Kasumi-1 (cell line): ENCODE data around the gene EDARADD.
A peak's percentile ranks its signal among the peaks of the same experiment; 100 is the strongest.

Experiments used
- DNase-seq, 2 experiments: peaks; one replicate each; lab custom pipeline; 2025; lab: John Stamatoyannopoulos, UW

EDARADD gene

DNA sequence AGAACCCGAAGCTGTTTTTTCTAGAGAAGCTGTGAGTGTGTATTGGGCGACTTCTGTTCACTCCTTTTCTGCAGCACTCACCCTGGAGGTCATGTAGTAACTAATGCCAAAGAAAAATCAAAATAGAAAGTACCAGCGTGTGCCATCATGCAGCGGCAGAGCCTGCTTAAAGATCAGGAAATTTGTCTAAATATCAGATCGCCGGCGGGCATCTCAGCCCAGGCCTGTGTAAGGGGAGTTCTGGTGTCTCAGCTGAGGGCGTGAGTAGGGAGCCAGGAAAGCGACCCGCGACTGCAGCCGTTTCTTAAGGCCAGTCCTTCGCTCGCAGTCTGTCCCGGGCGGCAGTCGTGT is 768 bp downstream of the EDARADD start:
- peak in 1 of 2 experiments; percentile 15 for DNase-seq

DNA sequence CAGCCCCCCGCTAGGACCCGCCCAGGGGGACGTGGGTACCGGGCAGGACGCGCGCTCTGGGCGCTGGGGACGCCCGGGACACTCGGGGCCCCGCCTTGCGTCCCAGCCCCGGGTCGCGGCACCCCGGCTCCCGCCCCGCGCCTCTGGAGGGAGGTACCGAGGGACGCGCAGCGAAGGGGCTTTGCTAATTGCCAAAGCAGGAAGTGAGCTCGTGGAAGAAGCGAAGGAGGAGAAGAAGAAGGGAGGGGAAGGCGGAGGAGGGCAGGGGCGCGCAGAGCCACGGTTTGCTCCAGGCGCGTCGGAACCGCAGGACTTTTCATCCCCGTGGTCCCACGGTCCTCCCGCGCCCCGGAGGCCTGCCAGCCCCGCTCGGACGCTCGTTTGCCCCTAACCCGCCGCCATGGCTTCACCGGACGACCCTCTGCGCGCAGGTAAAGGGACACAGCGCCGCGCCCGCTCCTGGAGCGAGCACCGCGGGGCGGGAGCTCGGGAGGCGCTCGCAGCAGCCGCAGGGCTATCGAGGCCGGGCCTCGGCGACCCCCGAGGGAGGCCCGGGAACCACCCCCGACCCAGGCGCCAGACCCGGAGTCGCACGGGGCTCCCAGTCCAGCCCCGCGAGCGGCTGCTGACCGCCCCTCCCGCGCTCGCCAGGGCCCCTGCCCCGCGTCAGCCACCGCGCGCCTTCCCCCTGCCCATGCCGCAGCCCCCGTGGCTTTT is 1.3 kb downstream of the EDARADD start:
- peak in 1 of 2 experiments; percentile 20 for DNase-seq

DNA sequence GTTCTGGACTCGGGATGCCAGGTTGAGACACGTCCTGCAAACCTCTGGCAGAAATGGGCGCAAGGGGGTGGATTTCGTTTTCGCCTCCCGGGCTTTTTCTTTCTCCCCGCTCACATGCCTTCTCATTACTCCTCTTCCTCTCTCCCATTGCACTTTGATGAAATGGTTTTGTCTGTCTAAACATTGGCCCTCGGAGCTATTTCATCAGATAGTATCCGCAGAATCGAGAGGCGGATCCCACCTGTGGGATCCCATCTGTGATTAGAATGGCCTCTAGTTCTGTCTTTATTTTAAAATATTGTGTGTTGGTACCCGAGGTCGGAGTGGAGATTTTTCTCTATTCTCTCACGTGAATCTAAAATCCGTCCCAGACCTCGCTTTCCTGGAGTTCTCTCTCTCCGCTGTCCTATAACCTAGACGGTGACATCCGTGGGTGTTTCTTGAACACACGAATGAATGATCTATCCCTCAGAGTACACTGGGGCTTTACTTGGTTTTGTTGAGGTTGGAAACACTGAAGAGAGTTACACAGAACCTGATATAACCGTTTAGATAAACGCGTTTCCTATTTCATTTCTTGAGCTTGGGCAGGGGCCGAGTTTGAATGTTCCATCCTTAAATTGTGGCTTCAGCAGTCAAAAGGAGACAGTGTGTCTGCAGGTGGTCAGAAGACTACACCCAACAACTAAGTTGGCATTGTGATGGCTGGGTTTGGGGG is 2.0 kb downstream of the EDARADD start:
- DNase-seq: no peak

DNA sequence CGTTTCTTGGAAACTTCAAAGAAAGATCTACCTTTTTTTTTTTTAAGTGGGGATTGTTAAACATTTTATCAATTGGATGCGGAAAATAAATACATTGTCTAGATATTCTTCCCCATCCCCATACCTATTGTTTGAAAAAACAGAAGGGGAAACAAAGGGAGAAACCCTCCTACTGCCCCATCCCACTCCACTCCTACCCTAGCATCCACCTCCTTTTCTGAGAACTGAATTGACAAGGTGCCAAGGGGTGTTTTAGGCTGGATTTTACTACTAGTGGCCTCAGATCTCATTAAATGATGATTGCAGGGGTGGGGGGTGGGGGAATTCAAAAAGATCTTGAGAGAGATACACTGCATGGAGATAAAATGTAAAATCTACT is 2.6 kb downstream of the EDARADD start:
- DNase-seq: no peak

DNA sequence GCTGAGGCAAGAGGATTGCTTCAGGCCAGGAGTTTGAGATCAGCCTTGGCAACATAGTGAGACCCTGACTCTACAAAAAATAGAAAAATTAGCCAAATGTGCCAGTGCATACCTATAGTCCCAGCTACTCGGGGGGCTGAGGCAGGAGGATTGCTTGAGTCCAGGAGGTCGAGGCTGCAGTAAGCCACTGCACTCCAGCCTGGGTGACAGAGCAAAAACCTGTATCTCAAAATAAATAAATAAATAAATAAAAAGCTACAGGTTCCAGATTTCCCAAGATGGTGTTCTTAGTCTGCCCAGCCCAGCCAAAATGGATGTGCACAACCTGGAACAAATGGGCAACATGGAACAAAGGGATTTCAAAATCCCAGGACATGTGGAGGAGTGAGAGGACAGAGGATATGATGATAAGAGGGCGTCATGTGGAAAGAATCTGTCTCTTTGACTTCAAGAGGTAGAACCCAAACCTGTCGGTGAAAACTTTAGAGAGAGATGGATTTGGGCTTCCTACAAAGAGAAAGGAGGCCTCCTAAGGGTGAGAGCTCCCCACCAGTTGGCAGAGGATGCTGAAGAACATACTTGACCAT is 3.2 kb downstream of the EDARADD start:
- no peak for DNase-seq

DNA sequence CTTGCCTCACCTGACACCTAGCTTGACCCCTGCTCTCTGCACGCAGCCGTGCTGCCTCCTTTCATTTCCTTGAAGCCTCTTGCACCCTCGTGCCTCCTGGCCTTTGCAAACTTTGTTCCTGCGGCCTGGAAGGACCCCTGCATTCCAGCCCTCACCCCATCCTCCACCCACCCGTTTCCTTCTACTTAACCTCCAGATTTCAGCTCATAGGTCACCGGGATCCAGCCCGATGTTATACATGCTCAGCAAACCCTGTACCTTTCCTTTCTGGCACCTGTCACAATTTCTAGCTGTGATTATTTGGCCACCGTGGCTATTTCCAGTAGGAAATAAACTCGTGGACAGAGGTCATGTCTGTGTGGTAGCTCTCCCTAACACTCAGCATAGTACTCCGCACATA is 4.5 kb downstream of the EDARADD start:
- no peak for DNase-seq

DNA sequence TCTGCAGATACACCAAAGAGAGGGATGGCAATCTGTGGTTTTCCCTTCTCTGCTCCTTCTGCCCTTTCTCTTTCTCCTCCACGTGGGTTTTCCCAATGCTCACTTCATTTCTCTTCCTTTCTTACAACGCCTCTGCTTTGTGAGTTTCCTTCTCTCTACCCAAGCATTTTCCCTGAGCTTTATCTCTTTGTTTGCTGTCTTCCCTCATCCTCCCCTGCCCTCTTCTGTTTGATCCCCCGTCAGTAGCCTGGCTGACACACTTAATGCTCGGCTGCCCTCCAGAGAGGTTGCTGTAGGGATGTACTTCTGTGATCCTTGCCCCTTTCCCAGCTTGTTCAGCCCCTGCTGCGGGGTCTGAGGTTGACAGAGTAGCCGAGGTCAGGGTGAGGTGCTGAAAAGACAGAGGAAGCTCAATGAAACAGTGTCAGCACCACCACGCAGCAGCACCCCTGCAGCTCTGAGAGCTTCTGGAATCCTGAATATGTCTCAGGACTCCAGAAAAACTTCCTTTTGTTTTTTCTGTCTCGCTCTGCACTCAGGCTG is 6.0 kb downstream of the EDARADD start:
- DNase-seq: no peak

DNA sequence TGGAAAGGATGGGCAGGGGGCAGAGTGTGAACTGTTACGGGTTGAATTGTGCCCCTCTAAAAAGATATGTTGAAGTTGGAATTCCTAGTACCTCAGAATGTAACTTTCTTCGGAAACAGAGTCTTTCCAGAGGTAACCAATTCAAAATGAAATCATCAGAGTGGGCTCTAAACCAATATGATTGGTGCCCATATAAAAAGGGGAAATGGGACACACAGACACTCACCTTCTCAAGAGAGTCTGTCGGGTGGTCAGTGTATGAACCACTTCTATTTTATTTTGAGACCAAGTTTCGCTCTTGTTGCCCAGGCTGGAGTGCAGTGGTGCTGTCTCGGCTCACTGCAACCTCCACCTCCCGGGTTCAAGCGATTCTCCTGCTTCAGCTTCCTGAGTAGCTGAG is 7.6 kb downstream of the EDARADD start:
- no peak for DNase-seq

DNA sequence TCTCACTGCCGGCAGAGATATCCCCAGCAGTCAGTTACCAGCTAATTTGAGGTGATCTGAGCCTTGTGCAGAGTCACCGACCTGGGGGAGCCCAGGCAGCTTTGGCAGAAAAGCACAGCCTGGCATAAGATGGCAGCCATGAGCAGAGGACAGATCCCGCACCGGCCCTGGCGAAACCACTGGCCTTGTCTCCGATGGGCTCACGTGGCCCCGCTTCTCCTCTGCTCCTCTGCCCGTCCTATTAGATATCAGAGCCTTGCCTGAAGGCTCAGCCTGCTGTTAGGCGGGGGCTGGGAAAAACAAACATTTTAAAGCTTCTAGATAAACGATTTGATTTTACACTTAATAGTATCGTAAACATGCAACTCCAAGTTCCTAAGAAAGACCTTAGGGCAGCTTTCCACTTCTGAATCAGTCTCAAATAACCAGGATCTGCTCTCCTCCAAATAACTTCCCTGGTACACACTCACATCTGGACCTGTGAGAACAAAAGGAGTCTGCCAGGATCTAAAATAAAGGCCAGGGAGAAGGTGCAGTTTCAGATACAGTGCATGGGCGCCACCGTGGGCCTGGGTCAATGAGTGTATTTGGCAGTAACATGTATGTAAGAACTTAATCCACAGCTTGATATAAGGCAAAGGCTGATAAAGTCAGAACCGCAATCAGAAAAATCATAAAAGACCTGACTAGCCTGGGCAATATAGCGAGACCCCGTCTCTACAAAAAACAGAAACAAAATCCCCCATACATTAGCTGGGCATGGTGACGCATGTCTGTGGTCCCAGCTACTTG is 10.0 kb downstream of the EDARADD start:
- DNase-seq: no peak

DNA sequence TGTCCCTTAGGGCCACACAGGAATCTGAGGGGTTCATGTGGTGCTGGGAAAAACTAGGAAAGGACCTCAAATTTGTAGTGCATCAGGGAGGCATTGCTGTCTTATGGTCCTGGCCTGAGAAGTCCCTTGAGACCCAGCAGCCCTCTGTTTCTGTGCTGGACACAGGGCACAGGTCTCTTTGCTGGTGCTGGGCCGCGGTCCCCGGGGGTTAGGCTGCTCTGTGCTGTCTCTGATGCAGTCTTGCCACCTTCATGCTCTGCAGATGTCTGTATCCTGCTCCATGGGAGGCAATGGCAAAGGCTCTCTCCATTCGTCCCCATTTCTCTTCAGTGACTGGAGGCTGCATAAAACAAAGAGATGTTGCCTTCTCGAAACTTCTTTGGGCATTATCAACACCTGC is 13.0 kb downstream of the EDARADD start:
- no peak for DNase-seq

DNA sequence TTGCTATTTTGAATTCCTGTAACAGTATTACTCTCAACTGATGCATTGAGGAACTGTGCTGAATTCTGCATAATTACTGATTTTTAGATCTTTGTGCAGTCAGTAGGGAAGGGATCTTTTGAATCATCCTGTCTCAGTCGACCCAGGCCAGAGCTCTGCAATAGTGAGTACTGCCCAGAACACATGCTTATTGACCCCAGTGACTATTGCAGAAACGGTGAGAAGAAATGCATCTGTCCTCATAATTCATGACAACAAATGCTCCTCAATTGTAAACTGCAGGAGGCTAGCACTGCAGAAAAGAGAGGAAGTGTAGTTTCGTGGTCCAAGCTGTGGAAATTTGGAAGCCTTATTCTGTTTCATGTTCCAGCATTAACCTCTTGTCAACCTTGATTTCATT is 19.6 kb downstream of the EDARADD start:
- no peak for DNase-seq

DNA sequence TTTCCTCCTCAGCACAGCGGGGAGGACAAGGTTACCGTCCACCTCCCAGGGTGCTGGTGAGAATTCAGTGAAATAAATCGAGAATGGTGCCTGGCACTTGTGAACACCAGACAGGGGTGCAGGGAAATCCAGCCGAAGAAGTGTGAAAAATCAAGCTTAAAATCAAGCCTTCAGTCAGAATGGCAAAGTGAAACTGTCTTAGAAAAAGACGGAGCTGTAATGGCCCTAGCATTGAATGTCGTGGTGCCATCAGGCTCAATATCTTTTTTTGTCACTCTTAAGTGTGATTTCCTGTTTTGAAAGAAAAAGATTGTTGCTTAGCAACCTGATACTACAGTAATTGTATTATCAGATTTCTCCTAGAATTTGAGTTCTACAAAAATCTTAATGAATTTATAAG is 22.1 kb downstream of the EDARADD start:
- no peak for DNase-seq

DNA sequence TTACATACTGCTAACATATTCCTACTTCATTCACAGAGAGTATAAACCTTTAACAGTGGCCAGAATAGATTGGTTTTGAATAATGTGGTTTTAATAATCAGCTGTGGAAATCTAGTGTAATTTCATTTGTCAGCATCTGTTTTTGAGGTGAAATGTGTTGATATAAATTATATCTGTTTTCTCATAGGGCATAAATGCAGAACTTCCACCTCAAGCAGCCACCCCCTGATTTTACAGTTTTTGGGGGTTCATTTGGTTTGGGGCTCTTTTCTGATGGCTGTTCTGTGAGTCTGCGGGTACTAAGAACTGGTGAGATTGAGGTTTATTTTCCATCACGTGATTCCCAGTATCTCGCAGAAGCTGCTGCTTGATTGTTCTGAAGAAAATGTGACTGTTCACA is 23.2 kb downstream of the EDARADD start:
- no peak for DNase-seq

DNA sequence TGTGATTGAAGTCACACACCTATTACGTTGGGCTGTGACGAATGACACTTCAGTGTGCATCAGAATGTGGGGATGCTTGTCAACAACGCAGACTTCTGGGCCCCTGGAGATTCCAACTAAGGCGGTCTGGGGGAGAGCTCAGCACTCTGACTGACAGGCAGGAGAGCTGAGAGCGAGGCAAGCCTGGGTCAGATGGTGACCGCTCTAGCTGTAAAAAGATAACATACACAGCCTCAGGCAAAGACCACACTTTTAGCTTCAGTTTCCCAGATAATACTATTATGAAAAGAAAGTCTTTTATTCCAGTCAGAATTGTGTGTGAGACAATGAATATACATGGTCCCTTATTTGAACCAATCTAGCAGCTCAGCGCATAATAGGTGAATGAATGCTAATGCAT is 25.4 kb downstream of the EDARADD start:
- DNase-seq: no peak

DNA sequence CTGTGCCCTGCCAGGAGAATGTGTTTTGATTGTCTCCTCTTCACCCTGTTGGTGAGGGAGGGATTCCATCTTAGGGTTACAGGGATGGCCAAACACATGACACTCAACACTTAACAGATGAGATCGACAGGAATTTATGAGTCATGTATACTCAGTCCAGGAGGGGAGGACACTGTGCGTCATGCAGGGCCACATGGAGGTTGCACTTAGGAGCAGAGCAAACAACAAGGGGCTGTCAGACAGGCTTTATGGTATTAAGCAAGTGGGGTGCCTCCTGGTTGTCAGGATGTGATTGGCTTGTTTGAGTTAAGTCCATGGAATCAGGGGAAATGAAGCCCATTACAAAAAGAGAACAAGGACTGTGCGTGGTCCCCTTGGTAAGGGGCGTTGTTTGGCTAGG is 26.9 kb downstream of the EDARADD start:
- no peak for DNase-seq

DNA sequence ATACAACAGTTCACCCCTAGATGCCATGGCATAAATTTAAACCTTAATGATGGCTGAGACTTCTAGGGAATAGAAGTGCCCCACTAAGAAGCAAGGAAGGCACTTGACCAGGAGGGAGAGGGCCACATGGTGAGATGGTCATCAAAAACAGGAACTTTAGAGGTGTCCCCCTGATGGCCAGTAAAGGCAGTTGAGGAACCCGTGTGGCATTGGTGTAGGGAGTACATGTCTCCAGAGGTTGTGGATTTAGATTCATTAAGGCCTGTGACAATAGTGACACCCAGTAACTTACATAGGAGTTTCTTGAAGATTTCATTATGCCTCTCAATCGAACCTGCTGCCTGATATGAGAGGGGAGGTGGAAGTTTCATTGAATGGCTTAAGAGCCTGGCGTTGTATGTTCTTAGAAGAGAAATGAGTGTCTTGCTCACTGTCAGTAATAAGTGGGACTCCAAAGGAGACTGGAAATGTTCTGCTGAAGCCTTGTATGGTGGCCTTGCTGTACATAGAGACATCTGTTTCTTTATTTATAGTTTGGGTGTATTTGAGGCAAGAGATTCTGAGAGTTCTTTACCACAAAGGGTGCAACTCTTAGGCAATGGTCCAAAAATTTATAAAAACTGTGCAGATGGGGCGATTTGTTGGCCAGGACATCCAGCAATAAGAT is 27.9 kb downstream of the EDARADD start:
- DNase-seq: no peak

DNA sequence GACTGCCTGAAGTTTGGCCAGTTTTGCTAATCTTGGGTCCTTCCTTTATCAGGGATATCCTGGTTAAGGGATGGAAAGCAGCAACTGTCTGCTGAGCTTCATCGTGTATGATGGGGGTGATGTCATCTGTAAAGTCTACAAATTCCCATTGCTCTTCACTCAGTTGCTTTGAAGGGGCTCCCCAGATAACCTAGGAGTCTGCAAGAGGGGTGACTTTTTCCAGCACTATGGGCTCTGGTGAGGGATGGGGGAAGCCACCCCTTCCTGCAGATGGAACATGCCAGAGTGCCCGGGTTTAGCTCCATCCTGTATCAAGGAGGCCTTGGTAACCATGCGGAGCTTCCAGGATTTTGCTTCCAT is 28.4 kb downstream of the EDARADD start:
- no peak for DNase-seq

DNA sequence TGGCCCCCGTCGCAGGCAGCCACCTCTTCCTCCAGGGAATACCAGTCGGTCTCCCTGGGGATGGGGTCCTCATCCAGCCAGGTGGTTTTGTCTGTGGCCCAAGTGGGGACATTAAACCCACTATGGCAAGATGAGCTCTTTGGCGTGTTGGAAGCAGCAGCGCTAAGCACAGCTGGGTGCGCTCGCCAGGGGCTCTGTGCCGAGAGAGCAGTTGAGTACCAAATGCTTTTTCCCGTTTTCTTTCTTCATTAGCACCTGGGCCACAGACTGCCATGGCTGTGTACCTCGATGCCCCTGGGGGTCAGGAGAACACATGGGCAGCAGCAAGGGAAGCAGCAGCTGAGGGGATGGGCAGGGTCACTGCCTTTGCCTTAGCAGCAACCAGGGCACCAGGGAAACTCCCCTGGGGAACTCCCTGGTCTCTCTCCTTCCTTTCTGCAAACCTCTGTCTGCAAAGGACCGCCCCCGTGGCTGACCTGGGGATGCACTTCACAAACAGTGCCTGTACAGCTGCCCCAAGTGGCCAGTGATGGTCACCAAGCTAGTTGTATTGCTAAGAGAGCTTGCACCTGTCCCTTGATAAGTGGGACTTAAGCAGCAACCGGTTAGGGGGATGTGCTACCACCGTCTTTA is 31.1 kb downstream of the EDARADD start:
- no peak for DNase-seq

DNA sequence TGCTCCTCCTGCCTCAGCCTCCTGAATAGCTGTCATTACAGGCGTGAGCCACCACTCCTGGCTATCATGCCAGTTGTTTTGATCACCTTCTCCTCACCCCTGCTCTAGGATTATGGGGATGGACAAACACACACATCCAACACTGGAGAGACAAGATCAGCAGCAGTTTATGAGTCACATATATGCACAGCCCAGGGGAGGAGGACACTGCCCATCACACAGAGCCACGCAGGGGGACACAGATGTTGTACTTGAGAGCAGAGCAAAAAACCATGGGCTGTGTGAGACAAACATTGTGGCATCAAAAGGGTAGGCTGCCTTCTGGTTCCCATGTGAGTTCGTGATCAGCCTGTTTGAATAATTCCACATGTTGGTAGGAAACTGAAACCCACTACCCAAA is 32.1 kb downstream of the EDARADD start:
- DNase-seq: no peak

DNA sequence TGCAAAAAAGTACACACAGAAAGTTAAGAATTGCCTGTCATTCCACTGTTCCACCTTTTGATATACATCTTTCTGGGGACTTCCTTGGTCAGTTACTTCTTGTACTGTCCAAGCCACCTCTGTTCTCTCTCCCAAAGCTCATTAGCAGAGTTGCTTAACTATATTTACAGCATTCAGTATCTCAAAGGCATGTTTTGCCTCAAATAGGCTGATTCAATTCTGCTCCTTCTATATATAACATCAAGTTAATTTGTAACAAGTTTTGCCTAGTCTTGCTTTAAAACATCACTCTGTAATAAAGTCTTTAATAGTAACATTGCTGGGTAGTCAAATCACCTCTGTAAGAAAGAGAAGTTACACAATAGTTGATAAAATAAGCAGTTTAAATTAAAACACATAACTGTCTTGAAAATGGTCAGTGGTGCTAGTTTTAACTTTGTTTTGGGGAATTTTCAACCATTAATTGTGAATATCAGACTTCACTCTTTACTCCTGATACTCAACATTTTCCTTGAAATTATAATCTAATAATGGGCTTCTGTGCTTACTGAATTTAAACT is 35.7 kb downstream of the EDARADD start:
- DNase-seq: no peak

DNA sequence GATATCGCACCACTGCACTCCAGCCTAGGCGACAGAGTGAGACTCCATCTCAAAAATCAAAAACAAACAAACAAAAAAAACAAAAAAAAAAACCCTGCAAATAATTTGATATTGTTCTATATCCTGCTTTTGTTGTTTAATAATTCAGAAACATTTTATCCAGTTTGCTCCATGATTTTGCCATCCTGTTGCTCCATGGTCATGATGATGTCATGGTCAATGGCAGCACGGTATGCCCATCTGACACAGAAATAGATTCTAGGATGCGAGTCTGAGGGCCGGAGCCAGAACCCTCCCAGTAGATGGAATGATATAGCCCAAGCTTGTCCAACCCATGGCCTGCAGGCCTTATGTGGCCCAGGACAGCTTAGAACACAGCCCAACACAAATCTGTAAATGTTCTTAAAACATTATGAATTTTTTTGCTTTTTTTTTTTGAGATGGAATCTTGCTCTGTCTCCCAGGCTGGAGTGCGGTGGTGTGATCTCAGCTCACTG is 39.8 kb downstream of the EDARADD start:
- DNase-seq: no peak
